ENCODE results near the gene MAD2L1.
"Not testable (repeated sequence)": the region's sequence is repeated elsewhere in the genome, so short reads cannot be mapped to it uniquely, and the experiment has no call there.

Gene MAD2L1

DNA sequence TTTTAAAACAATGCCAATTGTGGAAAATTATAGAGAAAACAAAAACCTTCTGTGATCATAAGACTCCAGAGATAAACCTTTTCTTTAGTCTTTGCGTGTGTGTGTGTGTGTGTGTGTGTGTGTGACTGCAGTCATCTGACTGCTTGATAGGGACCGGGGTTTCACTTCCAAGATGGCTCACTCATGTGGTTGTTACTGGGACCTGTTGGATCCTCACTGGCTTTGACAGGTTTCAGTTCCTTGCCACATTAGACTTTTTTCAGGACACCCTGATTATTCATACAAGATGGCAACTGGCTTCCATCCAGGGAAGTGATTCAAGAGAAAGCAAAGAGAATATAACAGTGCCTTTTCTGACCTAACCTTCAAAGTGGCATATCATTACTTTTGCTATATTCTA lies 21.9 kb upstream of the MAD2L1 start:
- H3K36me3 ChIP-seq: no peaks in the 10 kb centered on the region
- no peak overlapping the region for H3K4me3 ChIP-seq (ENCODE audit: low read depth, low read length)
- no peak for DNase-seq
- no peaks in the 10 kb centered on the region; the same call in 1 of the 2 replicates for H3K27me3 ChIP-seq
- no peaks in the 10 kb centered on the region; the same call in 1 of the 2 replicates for H3K4me1 ChIP-seq
- no peaks in the 10 kb centered on the region for H3K9me3 ChIP-seq
- TF ChIP-seq, protein P1, sequence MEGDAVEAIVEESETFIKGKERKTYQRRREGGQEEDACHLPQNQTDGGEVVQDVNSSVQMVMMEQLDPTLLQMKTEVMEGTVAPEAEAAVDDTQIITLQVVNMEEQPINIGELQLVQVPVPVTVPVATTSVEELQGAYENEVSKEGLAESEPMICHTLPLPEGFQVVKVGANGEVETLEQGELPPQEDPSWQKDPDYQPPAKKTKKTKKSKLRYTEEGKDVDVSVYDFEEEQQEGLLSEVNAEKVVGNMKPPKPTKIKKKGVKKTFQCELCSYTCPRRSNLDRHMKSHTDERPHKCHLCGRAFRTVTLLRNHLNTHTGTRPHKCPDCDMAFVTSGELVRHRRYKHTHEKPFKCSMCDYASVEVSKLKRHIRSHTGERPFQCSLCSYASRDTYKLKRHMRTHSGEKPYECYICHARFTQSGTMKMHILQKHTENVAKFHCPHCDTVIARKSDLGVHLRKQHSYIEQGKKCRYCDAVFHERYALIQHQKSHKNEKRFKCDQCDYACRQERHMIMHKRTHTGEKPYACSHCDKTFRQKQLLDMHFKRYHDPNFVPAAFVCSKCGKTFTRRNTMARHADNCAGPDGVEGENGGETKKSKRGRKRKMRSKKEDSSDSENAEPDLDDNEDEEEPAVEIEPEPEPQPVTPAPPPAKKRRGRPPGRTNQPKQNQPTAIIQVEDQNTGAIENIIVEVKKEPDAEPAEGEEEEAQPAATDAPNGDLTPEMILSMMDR (IDR thresholded peaks at IDR 0.05; ENCODE audit: low read depth, low read length): no peak

DNA sequence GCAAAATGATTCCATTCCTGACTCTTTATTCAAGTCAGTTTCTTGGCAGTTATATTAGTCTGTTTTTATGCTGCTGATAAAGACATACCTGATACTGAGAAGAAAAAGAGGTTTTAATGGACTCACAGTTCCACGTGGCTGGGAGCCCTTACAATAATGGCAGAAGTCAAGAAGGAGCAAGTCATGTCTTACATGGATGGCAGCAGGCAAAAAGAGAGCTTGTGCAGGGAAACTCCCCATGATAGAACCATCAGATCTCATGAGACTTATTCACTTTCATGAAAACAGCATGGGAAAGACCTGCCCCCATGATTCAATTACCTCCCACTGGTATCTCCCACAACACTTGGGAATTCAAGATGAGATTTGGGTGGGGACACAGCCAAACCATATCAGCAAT lies 21.4 kb upstream of the MAD2L1 start:
- DNase-seq; H3K9me3 ChIP-seq; H3K4me3 ChIP-seq (ENCODE audit: low read depth, low read length); H3K4me1 ChIP-seq; H3K36me3 ChIP-seq; H3K27me3 ChIP-seq: not testable (repeated sequence)

DNA sequence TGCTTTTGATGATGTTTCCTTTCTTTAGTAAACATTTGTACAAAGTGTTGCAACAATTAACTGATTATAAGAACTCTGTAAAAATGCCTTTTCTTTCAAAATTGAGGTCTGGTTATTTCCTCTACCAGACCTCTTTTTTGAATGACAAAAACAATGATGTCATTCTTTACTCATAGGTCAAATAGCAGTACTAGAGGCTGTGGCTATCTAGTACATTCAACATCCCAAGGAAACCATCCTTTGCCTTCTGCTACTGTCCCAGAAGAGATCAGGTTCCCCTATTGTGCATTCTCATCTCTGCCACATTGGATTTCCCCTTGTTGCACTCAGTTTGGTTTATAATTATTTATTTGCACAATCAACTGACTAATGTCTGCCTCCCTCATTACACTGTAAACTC lies 19.1 kb upstream of the MAD2L1 start:
- Histone ChIP-seq H3K4me1 (peaks cover 4% of the 10 kb centered on the region; the same call in 1 of the 2 replicates), H3K27me3 (no peaks in the 10 kb centered on the region; the same call in 1 of the 2 replicates), H3K9me3 (no peaks in the 10 kb centered on the region), H3K4me3 (ENCODE audit: low read depth, low read length) (no peak overlapping the region), H3K36me3 (no peaks in the 10 kb centered on the region)
- no peak for DNase-seq
- TF ChIP-seq, protein P1 (IDR thresholded peaks at IDR 0.05; ENCODE audit: low read depth, low read length): no peak

DNA sequence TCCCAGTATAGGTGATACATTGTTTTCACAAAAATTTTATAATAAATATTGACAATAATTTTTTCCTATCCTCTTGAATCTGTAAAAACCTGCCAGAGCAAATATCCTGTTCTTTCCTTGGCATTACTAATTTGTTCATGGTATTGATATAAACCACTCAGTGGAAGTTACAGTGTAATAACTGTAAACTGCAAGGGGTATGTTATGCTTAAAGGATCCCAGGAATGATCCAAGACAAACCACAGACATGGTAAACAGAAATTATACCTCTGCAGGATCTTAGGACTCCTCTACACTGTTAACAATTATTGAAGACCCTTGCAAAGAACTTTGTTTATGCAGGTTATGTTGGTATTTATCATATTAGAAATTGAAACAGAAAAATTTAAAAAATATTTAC lies 17.7 kb upstream of the MAD2L1 start:
- Histone ChIP-seq H3K9me3 (no peaks in the 10 kb centered on the region), H3K27me3 (no peaks in the 10 kb centered on the region; the same call in 1 of the 2 replicates), H3K4me3 (ENCODE audit: low read depth, low read length) (no peak overlapping the region), H3K36me3 (no peaks in the 10 kb centered on the region), H3K4me1 (peaks cover 4% of the 10 kb centered on the region; the same call in 1 of the 2 replicates)
- no peak for DNase-seq
- TF ChIP-seq, protein P1 (IDR thresholded peaks at IDR 0.05; ENCODE audit: low read depth, low read length): no peak

DNA sequence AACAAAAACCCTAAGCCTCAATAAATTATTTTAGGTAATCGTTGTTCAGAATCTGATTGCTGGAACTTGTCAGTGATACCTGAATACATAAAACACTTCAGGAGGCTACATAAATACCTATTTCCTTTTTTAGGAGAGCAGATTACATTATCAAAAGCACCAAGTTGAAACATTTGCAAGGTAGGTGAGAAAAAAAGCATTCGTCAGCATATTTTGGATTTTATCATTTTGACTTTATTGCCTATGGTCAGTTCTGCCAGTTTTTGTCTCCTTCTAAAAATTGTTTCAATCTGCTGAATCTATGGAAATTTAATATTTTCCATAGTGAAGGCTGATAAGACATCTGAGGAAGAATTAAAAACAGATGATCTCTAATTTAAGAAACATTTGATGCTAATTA lies 16.5 kb upstream of the MAD2L1 start:
- H3K9me3 ChIP-seq: no peaks in the 10 kb centered on the region
- TF ChIP-seq, protein P1 (IDR thresholded peaks at IDR 0.05; ENCODE audit: low read depth, low read length): no peak
- DNase-seq: no peak
- H3K4me3 ChIP-seq (ENCODE audit: low read depth, low read length): no peak overlapping the region
- peaks cover 4% of the 10 kb centered on the region; the same call in 1 of the 2 replicates for H3K4me1 ChIP-seq
- no peaks in the 10 kb centered on the region; the same call in 1 of the 2 replicates for H3K27me3 ChIP-seq
- H3K36me3 ChIP-seq: no peaks in the 10 kb centered on the region

DNA sequence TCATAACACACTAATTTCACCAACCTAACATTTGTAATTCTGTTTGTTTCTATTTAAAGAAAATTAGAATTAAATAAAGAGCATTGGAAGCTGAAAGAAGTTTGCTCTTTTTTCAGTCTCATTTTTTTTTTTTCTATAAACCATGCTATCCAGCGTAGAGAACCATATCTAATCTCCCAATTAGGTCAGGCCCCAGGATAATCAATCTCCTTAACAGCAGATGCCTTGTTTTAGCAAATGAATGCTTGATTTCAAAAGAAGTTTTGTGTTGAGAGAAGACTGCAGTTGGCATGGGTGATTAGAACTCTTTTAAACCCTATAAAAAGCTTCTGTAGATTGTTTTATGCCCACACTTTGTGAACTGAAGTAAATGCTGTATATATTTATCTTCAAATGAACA lies 15.6 kb upstream of the MAD2L1 start:
- Histone ChIP-seq H3K4me1 (peaks cover 4% of the 10 kb centered on the region; the same call in 1 of the 2 replicates), H3K36me3 (no peaks in the 10 kb centered on the region), H3K9me3 (no peaks in the 10 kb centered on the region), H3K4me3 (ENCODE audit: low read depth, low read length) (no peak overlapping the region), H3K27me3 (no peaks in the 10 kb centered on the region; the same call in 1 of the 2 replicates)
- no peak for DNase-seq
- TF ChIP-seq, protein P1 (IDR thresholded peaks at IDR 0.05; ENCODE audit: low read depth, low read length): no peak

DNA sequence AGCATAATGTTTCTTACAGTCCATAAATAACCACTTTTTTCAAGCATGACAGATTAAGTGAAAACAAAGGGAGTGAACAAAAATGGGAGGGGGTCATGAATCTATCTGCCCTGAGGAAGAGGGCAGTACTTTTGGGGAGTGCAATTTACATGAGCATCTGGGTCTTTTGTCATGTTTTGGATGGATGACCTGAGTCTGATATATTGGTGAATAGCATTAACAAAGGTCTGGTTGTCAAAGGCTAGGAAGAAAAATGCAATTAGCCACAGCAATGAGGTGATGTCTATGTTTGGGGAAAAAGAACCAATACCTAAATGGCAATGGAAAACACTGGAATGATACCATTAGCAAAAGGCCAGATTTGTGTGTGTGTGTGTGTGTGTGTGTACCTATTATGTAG lies 15.1 kb upstream of the MAD2L1 start:
- TF ChIP-seq, protein P1 (IDR thresholded peaks at IDR 0.05; ENCODE audit: low read depth, low read length): no peak
- peaks cover 4% of the 10 kb centered on the region; the same call in 1 of the 2 replicates for H3K4me1 ChIP-seq
- no peak for DNase-seq
- H3K27me3 ChIP-seq: no peaks in the 10 kb centered on the region; the same call in 1 of the 2 replicates
- H3K9me3 ChIP-seq: no peaks in the 10 kb centered on the region
- H3K4me3 ChIP-seq (ENCODE audit: low read depth, low read length): no peak overlapping the region
- no peaks in the 10 kb centered on the region for H3K36me3 ChIP-seq

All from BE2C (cell line).